ENCODE measurements around the gene TFEB. TPM values are rescaled to one million over a fixed set of nuclear protein-coding genes. Genes with fewer than 3 reads are reported as not detected.
"Not testable (repeated sequence)": the region's sequence is repeated elsewhere in the genome, so short reads cannot be mapped to it uniquely, and the experiment has no call there.

TFEB gene
- polyA plus RNA-seq, 3 donors = 7.9 to 9.9 (median 9.4) TPM

DNA sequence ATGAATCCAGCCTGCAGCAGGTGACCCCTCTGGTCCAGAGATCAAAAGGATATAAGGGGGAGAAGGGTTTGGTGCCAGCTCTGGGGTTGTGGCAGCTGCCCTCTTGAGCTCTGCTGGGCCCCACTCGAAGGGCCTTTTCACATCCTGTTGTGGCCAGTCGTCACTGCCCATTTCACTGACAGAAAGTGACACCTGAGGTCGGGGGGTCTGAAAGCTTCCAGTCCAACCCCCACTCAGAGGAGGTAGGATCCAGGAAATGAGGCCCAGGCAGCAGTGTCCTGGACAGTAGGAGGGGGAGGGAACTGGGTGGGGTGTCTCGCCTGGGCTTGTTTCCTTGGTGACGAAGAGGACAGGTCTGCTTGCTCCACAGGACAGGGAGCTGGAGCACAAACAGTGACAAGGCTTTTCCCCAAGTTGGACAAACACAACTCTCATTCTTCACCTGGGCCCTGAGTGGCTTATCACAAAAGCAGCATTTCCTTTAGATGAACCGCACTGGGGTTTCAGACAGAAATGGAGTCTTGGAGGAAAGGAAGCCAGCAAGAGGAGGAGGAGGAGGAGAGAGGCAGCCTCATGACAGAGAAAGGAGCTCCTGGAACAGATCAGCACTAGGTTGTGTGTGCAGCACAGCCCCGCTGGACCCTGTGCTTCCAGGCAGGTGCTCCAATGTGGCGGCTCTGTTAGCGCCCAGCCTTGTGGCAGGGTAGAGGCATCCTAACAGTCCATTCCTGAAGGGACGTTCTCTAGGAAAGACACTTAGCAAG is 33.3 kb upstream of the TFEB start:
- DNase-seq = peak; percentile 20

DNA sequence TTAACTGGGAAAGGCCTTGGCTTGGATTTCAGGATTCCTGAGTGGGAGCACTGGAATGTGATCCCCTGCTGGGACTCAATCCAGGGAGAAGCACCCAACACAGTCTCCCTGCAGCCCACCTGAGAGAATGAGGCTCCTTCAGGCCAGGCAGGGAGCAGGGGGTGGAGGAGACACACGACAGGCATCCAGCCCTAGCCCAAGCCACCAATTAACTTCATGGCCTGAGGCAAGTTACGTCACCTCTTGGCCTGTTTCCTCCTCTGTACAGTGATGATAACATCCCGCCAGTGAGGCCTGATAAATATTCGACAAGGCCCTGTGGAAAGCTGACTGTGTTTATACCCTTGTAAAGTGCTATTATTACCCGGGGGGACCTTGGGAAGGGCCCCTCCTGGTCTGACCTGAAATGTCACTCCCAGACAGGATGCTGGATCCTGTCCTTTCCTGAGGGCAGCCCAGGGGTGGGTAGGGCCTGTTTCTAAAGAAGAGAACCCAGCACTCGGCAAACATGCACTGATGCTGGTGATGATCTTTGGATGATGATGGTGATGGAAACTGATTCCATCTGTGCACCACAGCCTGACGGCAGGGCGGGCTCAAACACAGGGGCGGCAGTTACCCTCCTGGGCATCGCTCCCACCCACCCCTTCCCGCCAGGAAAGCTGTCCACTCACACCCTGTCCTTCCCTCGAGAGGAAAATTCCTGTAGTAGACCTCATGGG is 31.9 kb upstream of the TFEB start:
- DNase-seq = peak; percentile 39

DNA sequence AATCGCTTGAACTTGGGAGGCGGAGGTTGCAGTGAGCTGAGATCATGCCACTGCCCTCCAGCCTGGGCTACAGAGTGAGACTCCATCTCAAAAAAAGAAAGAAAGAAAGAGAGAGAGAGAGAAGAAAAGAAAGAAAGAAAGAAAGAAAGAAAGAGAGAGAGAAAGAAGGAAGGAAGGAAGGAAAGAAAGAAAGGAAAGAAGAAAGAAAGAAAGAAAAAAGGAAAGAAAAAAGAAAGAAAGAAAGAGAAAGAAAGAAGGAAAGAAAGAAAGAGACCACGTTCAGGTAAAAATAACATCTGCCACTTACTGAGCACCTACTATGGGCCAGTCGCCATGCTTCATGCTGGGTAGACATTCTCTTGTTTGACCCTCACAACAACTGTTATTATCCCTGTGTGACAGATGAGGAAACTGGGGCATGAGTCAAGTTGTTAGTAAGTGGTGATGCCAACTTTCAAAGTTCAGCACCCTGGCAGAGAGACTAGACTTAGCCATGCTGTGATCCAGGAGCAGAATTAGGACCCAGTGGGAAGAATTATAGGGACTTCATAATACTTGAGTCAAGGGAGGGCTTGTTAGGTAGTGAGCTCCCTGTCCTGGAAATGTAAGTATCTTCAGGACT is 30.7 kb upstream of the TFEB start:
- DNase-seq = not testable (repeated sequence)

DNA sequence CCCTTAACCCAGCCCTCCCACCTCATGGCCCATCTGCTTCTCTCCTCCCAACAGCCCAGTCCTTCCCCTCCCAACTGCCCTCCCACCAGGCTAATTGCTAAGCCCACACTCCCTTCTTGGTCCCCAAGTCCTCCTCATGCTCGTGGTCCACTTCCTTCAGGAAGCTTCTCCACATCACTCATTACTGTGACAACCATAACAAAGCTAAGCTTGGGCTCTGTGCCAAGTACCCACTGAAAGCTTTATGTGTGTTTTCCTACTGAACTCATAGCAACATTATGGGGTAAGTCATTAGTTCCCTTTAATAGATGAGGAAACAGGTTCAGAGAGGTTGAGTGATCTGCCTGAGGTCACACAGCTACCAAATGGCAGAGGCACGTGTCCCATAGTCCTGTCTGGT is 28.1 kb upstream of the TFEB start:
- DNase-seq = no peak

DNA sequence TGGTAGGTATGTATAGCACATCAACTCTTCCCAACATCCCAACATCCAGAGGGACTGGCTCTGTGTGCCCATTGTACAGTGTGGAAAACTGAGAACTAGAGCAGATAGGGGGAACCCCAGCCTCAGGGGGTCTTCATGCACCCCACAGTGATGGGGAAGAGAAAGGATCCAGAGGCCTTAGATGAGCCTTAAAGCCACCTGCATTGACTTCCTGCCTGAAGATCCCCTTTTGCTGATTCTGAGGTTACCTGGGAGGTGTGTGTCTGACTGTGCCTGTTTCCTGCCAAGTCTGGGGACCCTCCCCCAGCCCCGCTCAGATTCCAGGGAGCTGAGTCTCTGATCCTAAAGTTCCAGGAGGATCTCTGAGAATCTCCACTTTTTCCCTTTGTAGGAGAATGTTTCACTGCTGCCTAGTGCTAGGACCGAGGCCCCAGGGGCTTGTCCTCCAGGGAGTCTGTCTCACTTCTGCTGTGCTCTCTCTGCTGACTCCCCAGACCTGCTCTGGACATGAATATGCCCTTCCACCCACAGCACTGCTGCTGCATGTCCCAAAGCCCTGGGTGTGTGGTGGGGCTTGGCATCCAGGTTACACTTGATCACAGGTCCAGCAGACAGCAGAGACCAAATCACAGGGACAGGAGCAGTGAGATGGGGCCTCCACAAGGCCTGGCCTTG is 24.6 kb upstream of the TFEB start:
- no peak for DNase-seq

DNA sequence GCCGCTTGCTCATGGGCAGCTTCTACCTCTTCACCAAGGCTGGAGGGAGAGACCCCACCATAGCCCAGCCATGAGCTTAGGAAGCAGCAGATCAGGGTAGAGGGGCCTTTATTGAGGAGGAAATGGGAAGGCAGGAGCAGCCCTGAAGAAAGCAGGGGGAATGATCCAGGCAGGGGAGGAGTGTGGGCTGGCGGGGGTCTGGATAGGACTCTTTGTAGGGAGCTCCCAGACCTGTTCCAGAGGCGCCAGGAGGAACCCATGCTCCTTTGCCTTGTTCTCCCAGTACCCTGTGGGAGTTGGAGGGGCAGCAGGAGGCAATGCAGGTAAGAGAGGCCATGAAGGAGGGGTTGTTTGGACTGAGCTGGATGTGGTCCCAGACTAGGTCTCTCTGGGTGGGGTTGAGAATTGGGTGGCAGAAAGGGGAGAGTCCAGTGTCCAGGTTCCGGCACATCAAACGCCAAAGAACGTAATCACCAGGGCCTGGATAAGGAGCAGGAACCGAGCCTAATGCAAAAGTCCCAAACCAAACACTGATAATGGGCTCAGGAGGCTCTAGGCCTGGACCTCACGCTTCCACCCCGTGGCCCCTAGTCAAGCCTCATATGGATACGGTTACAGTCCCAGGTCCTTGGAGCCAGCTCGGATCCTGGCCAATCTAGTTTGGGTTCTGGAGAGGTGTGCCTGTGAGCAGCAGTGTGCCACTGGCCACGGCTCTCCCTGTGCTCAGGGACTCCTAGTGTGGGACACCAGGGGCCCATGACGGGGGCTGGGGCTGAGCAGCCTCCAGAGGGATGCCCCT is 23.9 kb upstream of the TFEB start:
- no peak for DNase-seq

DNA sequence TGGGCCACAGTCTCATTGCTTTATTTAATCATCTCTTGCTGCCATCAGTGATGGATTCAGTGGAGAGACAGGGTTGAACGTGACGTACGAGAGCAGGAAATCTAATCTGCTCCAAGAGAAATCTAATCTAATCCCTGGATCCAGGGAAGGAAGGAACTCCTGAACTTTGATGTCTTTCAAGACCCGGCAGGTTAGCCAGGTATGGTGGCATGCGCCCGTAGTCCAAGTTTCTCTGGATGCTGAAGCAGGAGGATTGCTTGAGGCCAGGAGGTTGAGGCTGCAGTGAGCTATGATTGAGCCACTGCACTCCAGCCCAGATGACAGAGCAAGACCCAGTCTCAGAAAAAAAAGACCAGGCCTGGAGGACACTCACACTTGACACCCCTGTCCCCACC is 23.2 kb upstream of the TFEB start:
- no peak for DNase-seq

DNA sequence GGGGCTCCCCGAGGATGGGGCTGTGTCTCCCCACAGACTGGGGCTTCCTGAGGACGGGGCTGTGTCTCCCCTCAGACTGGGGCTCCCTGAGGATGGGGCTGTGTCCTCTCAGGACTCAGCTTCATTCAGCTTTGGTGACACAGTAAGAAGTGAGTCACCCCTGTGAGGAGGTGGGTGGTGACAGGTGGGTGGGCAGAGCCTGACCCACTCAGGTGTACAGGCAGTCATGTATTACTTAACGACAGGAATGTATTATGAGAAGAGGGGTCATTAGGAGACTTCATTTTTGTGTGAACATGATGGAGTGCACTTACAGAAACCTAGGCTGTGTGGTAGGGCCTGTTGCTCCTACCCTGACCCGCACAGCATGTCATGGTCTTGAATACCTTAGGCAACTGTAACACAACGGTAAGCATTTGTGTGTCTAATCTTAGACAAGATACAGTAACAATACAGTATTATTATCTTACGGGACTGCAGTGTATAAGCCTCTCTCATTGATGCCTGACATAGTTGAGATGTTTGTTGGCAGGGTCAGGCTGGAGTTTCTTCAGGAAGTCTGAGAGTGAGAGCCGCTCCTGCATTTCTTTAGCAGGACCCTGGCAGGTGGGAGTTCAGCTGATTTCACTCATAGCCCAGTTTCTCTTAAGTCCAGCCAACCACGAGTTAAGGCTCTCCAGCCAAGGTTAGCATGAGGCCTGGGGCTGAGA is 22.7 kb upstream of the TFEB start:
- no peak for DNase-seq

DNA sequence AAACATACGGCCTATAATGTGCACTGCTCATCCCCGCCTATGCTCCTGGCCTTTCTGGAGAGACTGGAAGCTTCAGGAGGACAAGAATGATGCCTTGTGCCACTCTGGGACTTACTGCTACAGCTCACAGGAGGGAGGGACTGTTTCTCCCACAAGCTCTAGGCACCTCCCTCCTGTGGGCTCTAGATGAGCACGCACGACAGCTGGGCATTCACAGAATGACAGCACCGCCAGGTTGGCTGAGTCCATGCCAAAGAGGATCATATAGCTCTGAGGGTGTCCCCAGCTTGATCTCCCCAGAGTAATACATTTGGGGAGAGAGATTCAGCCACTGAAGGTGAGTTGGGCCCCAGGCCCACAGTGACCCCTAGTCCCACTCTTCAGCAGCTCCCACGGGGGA is 21.9 kb upstream of the TFEB start:
- DNase-seq = no peak

DNA sequence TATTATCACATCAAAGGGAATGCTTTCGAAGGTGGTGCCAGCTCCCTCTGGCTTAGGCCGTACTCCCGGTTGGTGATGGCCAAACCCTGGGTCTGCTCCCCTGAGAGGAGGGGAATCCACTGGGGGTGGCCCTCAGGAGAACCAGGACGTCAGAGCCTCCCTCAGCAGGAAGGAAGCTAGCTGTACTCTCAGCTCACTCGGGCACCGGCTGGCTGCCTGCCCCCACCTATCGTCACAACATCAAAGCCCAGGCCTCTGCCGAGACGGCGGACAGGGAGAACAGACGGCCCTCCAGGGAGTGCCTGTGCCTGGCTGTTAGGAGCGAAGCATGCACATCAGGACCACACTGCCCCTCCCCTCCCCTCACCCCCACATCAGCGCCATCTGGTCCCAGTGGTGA is 20.9 kb upstream of the TFEB start:
- no peak for DNase-seq

DNA sequence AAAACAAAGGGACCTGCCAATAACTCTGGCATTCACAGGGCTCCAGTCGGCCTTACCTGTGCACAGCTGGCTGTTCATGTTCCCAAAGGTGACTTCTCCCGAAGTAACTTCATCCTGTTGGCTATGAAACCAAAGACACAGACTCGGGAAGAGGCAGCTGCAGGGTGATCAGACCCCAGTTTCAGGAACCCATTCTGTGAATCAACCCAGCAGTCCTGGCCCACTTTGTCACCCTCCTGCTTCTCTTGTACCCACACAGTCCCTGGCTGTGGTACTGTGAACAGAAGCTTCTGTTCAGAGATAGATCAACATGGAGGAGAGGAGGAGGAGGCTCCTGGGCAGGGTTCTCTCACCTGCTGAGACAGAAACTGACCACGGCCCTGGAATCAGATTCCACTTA is 20.5 kb upstream of the TFEB start:
- no peak for DNase-seq

DNA sequence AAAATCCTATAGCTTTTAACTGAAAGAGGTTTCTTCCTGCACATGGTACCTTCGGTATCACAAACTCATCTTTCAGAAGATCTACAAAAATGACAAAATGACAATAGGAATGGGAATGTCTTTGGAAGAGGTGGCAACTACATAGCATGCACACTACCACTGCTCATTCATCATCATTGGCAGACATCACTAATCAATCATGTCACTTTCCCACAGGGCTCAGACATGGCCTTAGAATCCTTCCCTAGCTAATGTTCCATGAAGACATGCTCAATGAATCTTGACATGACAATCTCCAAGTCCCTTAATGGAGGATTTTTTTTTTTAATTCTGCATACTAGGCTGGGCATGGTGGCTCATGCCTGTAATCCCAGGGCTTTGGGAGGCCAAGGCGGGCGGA is 15.0 kb upstream of the TFEB start:
- DNase-seq = no peak

DNA sequence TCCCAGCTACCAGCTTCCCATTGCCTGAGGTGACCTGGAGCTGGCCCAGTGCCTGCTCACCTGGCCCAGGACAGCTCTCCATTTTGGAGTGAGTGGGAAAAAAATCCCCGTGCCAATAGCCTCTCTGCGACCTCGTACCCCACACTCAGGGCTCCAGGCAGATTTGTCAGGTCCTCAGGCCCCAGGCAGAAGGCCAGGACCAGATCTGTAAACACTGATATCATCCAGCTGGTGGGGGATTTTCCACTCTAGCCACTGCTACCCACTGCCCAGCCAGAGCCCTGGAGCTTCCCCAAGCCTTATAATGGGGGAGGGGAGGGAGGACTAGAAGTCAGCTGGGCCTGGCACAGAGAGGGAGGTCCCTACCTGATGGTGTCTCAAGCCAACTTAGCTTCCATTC is 13.1 kb upstream of the TFEB start:
- no peak for DNase-seq

DNA sequence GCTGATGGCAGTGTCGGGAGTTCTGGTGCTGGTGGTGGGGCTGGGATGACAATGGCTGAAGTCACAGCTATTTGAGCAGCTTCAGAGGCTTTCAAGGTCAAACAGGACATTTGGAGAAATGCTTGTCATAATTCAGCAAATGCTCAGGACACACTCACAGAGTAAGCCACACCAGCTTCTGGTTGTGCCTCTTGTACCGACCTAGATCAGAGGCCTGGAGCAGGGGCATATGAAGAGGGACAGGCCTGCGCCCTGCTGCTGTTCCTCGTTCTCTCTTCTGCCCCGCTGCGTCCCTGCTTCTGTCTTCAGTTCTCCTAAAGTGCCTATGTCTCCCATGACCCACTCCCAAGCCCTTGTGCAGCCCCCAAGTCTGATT is 12.7 kb upstream of the TFEB start:
- no peak for DNase-seq

DNA sequence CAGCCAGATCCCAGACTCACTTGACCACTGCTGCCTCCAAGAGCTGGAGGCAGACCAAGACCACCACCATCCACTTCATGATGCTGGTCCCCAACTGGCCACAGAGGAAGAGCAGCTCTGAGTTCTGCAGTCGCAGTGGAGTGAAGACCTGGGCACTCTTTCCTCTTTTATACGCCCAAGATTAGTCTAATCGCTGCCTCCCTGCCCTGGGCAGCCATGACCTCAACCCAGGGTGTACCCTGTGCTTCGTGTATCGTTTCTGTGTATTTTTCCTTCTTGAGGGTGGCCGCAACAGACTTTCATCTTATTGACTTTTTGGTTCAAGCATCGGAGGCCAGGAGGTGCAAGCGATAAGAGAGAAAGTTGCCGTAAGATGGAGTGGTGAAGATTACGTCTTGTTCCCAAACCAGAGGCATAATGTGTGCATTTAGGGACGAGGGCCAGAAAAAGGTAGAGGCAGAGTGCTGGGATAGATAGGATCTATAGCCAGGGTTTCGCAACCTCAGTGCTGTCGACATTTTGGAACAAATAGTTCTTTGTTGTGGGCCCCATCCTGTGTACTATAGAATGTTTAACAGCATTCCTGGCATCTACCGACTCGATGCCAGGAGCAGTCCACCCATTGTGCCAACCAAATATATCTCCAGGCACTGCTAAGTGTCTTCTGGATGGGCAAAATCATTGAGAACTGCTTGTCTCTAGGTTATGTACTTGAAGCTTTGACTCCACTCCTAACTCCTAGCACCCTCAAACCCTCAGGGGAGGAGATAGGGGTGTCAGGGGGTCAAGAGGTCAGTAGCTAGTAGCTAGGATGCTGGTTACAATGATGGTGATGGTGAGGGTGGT is 12.1 kb upstream of the TFEB start, which contains the start of gene PGC:
Gene PGC, minus strand, starts transcription at position 142 of the 846 bp plus-strand sequence. Its CDS starts 63 bp downstream, at position 79.
- no peak for DNase-seq

DNA sequence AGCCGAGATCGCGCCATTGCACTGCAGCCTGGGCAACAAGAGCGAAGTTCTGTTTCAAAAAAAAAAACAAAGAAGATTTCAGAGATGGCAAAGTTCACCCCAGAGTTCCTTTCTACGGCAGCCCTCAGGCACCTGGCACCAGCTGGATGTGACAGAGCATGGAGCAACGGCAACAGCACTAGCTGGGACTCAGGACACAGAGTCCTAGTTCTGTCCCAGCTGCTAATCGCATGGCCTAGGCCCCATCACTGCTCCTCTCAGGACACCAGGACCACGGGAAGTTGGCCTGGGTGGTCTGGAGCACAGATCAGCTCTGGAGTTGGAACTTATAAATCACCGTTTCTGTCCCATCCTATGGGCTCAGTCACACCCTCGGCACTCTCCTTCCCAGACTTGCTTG is 10.7 kb upstream of the TFEB start:
- DNase-seq = no peak

DNA sequence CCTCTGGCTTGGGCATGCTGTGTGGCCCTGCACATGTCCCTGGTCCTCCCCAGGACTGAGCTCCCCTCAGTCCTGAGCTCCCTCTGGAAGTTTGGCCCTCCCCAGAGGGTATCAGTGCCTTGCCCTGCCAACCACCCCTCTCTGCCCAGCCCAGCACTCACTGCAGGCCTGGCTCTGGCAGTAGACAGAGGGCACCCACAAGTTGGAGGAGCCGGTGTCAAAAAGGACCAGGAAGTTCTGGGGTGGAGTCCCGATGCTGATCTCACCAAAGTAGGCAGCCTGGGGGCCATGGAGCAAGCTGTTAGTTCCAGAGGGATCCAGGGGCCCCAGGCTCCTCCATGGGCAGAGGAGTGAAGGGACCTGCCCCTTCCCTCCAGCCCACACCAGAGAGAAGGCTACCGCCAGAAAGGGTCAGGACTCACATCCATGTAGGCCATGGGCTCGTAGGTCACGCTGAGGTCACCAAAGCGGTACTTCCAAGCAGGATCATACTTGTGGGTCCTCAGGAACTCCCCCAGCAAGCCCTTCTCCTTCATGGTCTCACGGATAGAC is 8.9 kb upstream of the TFEB start:
- no peak for DNase-seq

DNA sequence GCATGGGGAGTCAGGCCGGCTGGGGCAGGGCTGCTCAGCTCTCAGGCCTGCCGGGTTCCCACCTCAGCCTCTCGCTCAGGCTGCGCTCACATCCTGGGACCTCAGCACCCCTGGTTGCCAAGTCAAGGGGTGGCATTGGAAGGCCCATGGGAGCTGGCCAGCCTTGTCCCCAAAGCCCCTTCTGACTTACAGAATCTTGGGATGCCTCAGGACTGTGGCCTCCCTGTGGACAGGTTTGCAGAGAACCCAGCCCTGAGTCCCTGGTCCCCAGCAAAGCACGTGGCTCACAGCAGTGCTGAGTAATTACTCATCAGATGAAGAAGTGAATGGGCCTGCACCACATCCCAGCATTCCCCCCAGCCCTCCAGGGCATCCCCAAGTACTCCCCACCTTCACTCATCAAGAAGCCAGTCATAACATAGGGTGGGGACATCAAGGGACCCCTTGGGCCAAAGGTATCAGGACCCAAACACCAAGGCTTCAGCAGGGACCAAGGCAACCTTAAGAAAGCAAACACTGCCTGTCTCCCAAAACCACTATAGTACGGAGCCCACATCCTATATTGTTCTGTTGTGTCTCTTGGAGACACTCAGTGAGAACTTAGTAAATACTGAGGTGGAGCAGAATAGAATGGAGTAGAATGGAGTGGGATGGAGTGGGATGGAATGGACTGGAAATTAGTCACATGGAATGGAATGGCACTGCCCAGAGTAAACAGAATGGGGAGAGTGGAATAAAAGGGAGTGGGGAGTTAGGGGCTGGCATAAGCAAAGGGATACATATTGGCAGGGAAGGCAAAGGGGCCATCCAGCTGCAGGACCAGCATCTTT is 8.2 kb upstream of the TFEB start:
- no peak for DNase-seq
